ENCODE measurements around the gene CCDC91.
A peak's percentile ranks its signal among the peaks of the same experiment; 100 is the strongest.

Gene CCDC91, protein sequence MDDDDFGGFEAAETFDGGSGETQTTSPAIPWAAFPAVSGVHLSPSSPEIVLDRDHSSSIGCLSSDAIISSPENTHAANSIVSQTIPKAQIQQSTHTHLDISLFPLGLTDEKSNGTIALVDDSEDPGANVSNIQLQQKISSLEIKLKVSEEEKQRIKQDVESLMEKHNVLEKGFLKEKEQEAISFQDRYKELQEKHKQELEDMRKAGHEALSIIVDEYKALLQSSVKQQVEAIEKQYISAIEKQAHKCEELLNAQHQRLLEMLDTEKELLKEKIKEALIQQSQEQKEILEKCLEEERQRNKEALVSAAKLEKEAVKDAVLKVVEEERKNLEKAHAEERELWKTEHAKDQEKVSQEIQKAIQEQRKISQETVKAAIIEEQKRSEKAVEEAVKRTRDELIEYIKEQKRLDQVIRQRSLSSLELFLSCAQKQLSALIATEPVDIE

DNA sequence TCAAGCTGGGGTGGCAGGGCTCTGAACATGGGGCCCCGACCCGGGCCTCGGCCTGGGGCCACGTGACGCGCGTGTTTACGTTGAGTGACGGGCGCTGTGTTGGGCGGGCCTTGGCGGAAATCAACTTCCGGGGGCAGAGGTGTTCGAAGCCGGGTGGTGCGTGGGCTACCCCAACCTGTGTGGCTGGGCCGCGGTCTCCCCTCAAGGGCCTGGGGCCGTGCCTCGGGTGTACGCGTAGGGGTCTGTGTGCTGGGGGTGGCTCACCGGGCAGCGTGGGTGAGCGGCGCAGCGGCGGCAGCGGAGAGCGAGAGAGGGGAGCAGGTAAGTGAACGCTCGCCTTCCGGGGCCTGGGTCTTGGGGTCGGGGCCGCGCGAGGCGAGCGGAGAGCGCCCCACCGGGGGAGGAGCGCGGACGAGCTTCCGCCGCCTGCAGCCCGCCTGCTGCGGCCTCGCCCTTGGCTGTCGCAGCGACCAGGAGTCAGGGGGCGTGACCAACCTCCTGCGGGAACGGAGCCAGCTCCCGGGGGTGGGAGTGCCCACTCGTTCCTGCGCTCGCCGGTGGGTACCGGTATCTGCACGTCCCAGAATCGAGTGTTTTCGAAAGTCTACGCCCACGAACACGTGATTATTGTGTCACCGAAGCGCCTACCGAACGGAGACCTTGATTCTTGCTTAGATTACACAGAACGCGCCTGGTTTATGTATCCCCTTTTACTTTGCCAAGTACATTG, at the start of gene CCDC91:
CCDC91 (plus strand) TSS at position 136 of the 730 bp plus-strand sequence. CDS start 66,760 bp downstream, outside the sequence.
- H3K27ac ChIP-seq = peak within 1 kb of the TSS; percentile 94 to 99 (median 98)
- H3K4me3 ChIP-seq = peak within 1 kb of the TSS; percentile 73 to 96 (median 76)

DNA sequence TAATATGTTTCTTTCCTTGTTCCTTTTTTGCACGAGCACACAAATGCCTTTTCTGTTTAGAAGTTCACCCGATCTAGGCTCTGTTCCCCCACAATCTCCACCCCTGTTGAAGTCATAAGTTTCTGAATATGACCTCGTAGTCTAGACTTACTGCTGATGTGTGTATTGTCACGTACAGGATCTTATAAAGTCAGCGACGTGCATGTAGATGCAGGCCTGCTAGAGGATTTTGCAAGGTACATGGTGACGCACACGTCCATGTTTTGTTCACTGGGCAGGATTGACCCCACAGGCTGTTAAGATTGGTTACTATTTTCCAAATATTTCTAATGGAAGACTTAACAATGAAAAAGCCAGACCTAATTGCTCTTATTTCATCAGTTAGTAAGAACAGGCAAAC, 46.2 kb upstream of the CCDC91 start:
- H3K27ac ChIP-seq = peak overlapping the region in 1 of 21 experiments; percentile 42
- no peak overlapping the region for H3K4me3 ChIP-seq

DNA sequence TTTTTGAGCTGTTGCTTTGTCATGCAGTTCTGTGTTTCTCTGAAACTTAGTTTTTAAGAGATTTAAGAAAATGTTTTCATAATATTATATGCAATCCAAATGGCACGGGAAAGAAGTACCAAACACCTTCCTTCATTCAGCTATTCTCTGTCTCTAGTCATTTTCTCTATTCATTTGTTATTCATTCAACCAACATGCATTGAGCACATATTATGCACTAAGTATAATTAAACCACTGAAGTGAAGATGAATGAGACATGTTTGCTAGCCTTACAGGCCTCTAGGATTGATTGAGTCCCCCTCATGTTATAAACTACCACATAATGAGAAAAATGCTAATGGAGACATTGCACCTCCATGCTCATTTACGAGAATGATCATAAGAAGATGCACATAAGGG, 45.7 kb upstream of the CCDC91 start:
- H3K27ac ChIP-seq = no peak overlapping the region
- H3K4me3 ChIP-seq = no peak overlapping the region

DNA sequence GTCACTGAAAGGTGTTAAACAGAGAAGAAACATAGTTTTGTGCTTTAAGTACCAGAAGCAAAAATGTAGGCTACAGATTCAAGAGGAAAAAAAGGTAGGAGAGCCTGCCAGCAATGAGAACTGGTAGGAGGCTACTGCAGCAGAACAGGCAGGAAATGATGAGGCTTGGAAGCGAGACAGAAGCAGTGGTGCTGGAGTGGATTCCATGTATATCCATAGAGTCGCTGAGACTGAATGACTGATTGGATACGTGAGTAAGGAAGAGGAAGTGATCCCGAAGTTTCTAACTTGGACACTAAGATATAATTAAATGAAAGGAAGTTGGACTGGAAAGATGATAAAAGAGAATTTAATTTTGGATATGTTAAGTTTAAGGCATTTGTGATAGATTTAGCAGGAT, 45.0 kb upstream of the CCDC91 start:
- no peak overlapping the region for H3K27ac ChIP-seq

DNA sequence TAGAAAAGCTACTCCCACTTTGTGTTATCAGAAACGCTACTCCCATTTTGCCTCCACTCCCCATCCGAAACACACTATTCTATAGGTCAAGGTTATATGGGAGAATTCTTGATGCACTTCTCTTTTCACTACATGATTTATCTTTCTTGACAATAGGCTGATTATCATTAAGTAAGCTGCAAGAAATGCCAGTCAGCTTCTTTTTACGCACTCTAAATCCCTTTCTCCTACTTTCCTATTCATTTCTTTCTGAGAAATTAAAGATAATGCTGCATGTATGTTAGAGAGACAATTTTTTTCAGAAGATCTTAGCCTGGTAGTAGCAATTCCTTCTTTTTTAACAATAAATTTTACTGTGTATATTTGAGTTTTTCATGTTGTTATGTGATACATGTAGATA, 41.0 kb upstream of the CCDC91 start:
- H3K4me3 ChIP-seq = no peak overlapping the region

More for the DNA sequence above, 45.0 kb upstream of the CCDC91 start:
- H3K4me3 ChIP-seq = no peak overlapping the region

DNA sequence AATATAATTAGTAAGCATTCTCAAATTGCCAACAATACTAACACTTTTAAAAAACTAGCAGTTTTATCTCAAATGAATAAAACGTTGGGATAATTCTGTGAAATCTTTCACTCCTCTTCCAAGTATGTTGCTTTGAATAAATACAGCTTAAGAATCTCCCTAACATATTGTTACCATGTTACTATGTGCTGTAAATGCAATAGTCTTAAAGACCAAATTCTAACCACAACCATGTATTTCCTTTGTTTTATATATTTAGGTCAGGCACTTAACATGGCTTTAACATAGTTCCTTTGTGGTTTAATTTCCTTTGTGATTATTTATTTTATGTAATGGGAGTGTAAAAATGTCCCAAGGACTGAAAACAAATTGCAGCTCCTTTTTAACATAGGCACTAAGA, 33.9 kb upstream of the CCDC91 start:
- Histone ChIP-seq H3K27ac (no peak overlapping the region), H3K4me3 (no peak overlapping the region)

More for the DNA sequence above, 41.0 kb upstream of the CCDC91 start:
- H3K27ac ChIP-seq = no peak overlapping the region

DNA sequence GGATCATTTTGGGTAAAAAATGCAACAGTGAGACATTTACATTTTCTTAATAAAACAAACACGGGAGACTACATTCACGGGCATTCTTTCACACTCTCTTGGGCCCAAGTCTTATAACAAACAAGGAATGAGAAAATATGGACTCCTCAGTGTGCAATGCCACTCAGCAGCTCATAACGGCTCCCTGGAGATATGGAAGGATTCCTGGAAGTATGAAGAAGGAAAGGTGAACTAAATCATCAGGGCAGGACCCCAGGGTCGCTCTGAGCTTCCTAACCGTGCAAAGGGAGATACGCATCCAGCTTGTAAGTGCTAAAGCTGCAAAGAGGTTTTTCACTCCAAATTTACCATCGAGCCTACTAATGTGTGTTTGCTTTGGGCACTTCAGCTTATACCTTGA, 33.5 kb upstream of the CCDC91 start:
- H3K4me3 ChIP-seq = no peak overlapping the region
- H3K27ac ChIP-seq = no peak overlapping the region

DNA sequence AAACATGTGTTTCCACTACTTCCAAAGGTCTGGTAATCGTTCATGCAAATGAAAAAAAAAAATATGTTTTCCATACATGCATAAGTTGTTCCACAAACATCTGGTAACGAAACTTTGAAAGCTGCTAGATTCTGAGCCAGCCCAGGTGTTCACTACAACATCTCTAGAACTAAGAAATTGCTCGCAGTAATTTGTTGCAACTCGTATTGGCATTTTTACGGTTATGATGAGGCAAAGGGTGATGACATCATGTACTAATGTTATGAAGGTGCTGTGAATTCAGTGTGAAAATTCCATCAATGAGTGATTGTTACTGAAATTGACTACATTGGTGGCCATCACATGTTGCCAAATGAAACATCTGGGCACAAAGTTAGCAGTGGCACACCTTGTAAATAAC, 31.9 kb upstream of the CCDC91 start:
- Histone ChIP-seq H3K27ac (no peak overlapping the region), H3K4me3 (no peak overlapping the region)

DNA sequence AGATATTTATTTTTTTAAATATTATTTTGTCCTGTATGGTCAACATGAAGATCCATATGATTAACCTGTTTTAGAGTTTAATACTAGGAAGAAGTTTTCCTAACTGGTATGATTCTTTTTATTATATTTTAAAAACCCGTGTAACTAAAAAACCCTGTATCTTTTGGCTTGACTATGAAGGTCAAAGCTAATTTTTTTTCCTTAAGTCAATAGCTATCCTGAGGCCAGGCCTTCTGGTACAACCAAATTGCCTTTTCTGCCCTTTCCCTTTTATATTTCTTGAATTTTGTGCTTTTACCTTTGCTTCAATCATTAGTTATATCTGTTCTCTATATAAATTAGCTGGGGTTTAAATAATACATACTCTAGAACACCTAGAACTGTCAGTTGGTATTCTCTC, 30.6 kb upstream of the CCDC91 start:
- H3K27ac ChIP-seq = no peak overlapping the region
- H3K4me3 ChIP-seq = no peak overlapping the region

DNA sequence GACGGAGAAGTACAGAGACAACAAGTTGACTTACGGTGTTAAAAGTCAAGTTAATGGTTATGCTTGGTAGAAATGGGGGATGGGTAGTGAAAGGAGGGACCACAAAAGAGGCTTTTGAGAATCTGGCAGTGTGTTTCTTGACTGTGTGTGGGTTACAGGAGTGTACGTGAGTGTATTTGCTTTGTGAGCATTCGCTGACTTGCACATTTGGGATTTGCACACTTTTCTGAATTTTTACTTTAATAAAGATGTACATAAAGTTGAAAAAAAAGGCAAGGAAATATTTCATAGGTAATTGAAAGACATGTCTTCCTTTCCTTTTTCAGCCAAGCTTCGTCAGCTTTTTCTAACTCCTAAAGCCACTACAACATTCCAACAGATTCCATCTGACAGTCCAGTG, 28.6 kb upstream of the CCDC91 start:
- Histone ChIP-seq H3K4me3 (no peak overlapping the region), H3K27ac (no peak overlapping the region)

DNA sequence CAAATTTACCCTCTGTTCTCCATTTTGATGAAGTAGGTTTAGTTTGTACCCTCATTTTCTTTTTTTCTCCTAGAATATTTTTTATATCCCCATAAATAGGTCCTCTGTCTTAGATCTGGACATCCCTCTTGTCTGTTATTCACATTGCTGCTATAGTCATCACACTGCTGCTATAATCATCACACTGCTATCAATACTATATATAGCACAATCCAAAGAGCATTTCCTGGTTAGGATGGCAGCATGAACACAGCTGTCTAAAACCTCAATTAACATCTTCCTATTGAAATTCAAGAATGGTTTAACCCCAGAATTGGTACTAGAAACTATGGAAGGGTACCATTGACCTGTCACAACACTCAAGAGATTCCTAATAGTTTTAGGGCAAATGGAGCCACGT, 27.6 kb upstream of the CCDC91 start:
- no peak overlapping the region for H3K27ac ChIP-seq
- no peak overlapping the region for H3K4me3 ChIP-seq

DNA sequence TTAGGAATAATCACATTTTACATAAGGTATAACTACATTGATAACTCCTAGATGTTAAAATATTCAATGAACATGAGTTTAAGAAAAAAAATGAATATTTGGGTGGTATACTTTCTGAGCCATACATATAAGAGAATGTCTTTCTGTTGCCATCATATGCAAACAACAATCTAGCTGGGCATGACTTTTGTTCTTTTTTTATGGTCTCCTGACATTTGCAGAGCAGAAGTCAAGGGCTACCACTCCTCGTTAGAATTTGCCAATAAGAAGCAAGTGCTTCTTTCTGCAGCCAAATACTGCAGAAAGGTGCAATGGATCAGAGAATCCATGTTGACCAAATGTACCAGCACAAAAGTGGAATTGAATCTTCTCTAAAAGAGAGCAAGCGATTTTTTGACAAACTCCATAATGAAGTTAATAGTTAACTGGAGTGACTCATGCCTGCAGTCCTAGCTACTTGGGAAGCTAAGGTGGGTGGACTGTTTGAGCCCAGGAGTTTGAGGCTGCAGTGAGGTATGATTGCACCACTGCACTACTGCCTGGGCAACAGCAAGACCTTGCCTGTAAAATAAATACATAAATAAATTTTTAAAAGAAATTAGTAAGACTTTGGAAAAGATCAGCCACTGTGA, 25.5 kb upstream of the CCDC91 start:
- Histone ChIP-seq H3K4me3 (no peak overlapping the region), H3K27ac (no peak overlapping the region)

DNA sequence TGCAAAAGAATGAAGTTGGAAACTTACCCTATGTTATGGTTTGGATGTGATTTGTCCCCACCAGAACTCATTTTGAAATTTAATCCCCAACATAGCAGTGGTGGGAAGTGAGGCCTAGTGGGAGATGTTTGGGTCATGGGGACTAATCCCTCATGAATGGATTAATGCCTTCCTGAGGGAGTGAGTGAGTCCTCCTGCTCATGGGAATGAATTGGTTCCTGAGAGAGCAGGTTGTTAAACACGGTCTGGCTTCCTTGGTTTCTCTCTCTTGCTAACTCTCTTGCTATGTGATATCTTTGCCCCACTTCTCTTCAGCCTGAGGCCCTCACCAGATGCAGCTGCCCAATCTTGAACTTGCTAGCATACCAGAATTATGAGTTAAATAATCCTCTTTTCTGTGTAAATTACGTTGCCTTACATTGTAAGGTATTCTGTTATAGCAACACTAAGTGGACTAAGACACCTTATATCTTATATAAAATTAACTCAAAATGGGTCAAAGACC, 22.2 kb upstream of the CCDC91 start:
- H3K27ac ChIP-seq = no peak overlapping the region

DNA sequence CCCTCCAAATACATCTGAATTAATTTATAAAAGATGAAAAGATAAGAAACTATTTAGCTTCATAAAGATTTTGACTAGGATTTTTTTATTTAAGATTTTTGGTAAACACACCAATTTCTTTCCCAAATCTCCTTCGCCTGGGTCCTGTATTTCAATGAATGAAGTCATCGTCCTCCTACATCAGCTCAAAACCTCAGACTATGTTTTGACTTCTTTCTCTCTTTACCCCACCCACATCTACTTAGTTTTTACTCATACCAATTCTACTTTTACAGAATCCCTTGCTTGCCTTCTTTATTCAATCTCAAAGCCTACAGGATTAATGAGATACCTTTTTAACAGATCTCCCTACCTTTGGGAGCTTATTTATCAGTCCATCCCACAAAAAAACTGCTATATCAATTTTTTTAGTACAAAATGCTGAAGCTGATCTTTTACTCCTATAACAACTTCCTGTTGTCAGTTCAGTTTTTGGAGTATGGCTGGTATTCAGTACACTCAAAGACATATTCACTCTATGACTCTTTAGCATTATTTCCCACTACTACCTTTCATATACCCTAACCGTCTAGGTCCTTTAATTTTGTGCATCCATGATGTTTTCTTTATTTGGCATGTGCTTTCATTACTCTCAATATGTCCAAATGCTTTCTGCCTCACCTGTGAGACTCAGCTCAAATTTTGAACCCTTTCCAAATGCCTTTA, 18.7 kb upstream of the CCDC91 start:
- Histone ChIP-seq H3K4me3 (no peak overlapping the region), H3K27ac (no peak overlapping the region)

More for the DNA sequence above, 22.2 kb upstream of the CCDC91 start:
- H3K4me3 ChIP-seq = no peak overlapping the region

DNA sequence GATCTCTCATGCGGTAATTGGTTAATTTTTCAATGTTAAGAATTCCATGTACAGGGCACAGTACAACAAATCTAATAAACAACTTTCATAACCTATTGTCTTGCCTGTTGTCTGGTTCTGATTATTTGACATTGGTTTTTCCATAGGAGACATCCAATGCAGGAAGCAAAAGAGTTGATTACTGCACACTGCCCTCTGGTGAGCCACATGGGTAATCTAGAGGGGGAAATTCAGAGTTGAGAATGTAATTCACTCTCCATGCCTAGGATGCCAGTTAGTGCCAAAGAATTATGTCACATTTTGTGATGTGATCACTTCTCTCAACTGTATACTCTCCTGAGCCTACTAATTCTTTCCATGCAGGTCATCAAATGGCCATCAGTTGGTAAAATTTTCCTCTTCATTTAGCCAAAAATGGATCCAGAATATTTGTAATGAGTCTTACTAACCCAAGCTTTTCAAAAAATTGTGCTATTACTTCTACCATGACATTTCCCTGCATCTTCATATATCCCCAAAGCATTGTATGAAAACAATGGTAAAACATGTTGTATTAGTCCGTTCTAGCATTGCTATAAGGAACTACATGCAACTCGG, 17.7 kb upstream of the CCDC91 start:
- H3K27ac ChIP-seq = no peak overlapping the region
- H3K4me3 ChIP-seq = no peak overlapping the region

DNA sequence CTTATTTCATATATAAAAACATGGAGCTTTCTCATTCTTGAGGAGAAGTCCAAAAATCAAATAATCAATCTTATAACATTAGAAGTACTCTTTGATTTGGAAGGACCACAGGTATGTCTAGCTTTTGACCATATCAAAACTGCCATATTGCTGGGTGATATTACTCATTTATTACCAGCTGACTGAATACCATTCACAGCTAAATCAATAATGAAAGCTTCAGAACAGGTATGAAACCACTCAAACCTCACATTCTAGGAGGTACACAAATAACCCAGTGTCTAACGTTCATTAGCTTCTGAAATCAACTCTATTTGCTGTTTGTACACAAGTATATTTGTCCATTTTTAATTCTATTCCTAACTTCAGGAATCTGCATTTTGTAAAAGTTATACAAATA, 16.8 kb upstream of the CCDC91 start:
- no peak overlapping the region for H3K27ac ChIP-seq
- no peak overlapping the region for H3K4me3 ChIP-seq

DNA sequence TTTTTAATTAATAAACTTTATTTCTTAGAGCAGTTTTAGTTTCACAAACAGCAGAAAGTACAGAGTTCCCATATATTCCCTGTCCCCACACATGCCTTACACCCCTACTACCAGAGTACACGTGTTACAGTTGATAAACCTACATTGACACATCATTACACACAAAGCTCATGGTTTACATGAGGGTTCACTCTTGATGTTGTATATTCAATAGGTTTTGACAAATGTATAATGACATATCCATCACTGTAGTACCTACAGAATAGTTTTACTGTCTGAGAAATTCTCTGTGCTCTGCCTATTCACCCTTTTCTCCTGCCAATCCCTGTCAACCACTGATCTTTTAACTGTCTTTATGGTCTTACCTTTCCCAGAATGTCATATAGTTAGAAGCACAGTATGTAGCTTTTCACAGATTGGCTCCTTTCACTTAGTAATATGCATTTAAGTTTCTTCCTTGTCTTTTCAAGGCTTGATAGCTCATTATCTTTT, 15.1 kb upstream of the CCDC91 start:
- no peak overlapping the region for H3K27ac ChIP-seq
- no peak overlapping the region for H3K4me3 ChIP-seq

DNA sequence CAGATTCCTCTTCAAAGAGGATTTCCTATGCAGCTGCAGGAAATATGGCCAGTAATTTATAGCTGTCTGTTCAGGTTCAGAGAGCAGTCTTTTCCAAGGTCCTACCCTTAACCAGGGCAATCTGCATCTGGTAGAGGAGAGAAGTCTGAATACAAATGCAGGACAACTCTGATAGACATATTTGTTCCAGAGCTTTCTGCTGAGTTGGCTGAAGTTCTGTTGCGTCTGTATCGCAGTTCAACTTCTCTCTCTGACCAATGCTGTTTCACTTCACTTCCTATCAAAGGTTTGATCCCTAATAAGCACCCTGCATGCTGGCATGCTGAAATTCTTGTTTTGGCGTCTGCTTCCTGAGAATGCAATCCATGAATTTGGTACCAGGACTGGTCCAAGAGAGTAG, 14.0 kb upstream of the CCDC91 start:
- Histone ChIP-seq H3K27ac (no peak overlapping the region), H3K4me3 (no peak overlapping the region)

DNA sequence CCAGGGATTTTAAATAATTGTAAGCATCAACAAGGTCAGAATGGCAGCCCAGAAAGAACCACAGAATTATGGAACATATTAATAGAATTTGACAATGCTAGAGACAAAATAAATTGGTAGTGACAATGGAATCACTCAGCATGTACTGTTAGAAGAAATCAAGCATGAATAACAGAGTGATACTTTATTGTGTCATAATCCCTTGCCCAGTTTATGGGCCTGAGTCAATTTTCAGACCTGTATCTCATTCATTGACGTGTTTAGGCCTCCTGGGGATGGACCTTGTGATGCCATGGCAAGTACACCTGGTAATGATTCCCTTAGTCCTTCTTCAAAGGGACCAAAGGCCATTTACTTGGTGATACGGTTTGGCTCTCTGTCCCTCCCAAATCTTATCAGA, 12.8 kb upstream of the CCDC91 start:
- Histone ChIP-seq H3K27ac (no peak overlapping the region), H3K4me3 (no peak overlapping the region)

Data from skin epidermis (tissue), 12 donors.